BJ (cell line): ENCODE measurements around the gene MRPS12. TPM values are rescaled to one million over a fixed set of nuclear protein-coding genes. Genes with fewer than 3 reads are reported as not detected.

Experiments used
- CTCF ChIA-PET: fragments of 350-600 bp; formaldehyde crosslinking; extraction: SDS; loops from one replicate; lab custom pipeline; 2021; ENCODE audit warnings: antibody characterized with exemption, inconsistent platforms; lab: Yijun Ruan, JAX
- POLR2A ChIA-PET: fragments of 300-600 bp; sonication (Branson Sonifier 250); formaldehyde crosslinking; extraction: SDS; loops from one replicate; lab custom pipeline; 2021; ENCODE audit warnings: antibody characterized with exemption; lab: Charles Lee
- DNase-seq: peaks from one replicate; pipeline ENCODE4 v3.0.0-alpha.2; 2011; ENCODE audit warnings: low read depth
- H3K27me3 ChIP-seq: 2 replicates; pipeline ENCODE4 v1.6.0; 2011; ENCODE audit warnings: low read length; ENCODE audit not compliant: control insufficient read depth, insufficient read depth
- H3K36me3 ChIP-seq: 2 replicates; pipeline ENCODE4 v1.5.1; 2011; ENCODE audit warnings: low read length; ENCODE audit not compliant: control insufficient read depth, insufficient read depth
- H3K4me3 ChIP-seq: 2 replicates; pipeline ENCODE4 v1.5.1; 2011; ENCODE audit warnings: low read depth, mild to moderate bottlenecking, control low read depth, low read length
- CTCF ChIP-seq: IDR thresholded peaks from 2 replicates; pipeline ENCODE4 v1.5.1; 2011; ENCODE audit warnings: low read depth, mild to moderate bottlenecking, control low read depth, inconsistent platforms, low read length, moderate library complexity; ENCODE audit not compliant: insufficient read depth
- polyA plus RNA-seq: library from polyadenylated mRNA; depleted of rRNA; stranded (reverse); fragments of >200 nt; gene quantifications from 2 replicates; pipeline ENCODE4 v1.2.3, GENCODE V29; 2011

The MRPS12 gene
- polyA plus RNA-seq, 1 experiment = 49.3 TPM

GRCh38 chr19:38915329-38916321 is 15.1 kb upstream of the MRPS12 start:
- no peaks in the 10 kb centered on the region; the same call in 1 of the 2 replicates for H3K27me3 ChIP-seq
- H3K36me3 ChIP-seq = peaks cover 1% of the 10 kb centered on the region; the same call in 1 of the 2 replicates
- no peak for DNase-seq
- no peak for TF ChIP-seq CTCF
- CTCF ChIA-PET = interaction anchor here (1.0 to 2.3 kb wide), 2 partner anchors 9 to 14 kb away, joined by 3 to 11 read pairs; partner anchors contain the start of genes MRPS12 and SARS2
- no peak overlapping the region for H3K4me3 ChIP-seq
- POLR2A ChIA-PET = no interaction called here

- ChIA-PET CTCF (interaction anchor here (1.4 kb wide), 1 partner anchor 13 kb away, joined by 8 read pairs; the partner anchor contains the start of genes MRPS12 and SARS2), POLR2A (no interaction called here)
- Histone ChIP-seq H3K36me3 (peaks cover 4% of the 10 kb centered on the region; the same call in 1 of the 2 replicates), H3K27me3 (no peaks in the 10 kb centered on the region), H3K4me3 (no peak overlapping the region)
- no peak for TF ChIP-seq CTCF
- no peak for DNase-seq
Observed at GRCh38 chr19:38917516-38917915, 13.2 kb upstream of the MRPS12 start.

GRCh38 chr19:38917921-38918491 is 12.7 kb upstream of the MRPS12 start:
- ChIA-PET CTCF (interaction anchor here (1.4 to 1.9 kb wide), 2 partner anchors 11 to 12 kb away, joined by 5 to 8 read pairs; partner anchors contain the start of genes MRPS12 and SARS2), POLR2A (interaction anchor here (0.6 kb wide), 1 partner anchor 385 kb away, joined by 6 read pairs; no protein-coding TSS in a partner anchor)
- Histone ChIP-seq H3K4me3 (no peak overlapping the region), H3K36me3 (peaks cover 4% of the 10 kb centered on the region; the same call in 1 of the 2 replicates), H3K27me3 (no peaks in the 10 kb centered on the region)
- TF ChIP-seq CTCF = no peak
- no peak for DNase-seq

- Histone ChIP-seq H3K4me3 (no peak overlapping the region), H3K27me3 (no peaks in the 10 kb centered on the region), H3K36me3 (peaks cover 4% of the 10 kb centered on the region; the same call in 1 of the 2 replicates)
- ChIA-PET POLR2A (interaction anchor here (0.6 kb wide), 1 partner anchor 385 kb away, joined by 6 read pairs; no protein-coding TSS in a partner anchor), CTCF (interaction anchor here (1.1 to 1.9 kb wide), 3 partner anchors 11 to 31 kb away, joined by 5 to 11 read pairs (median 7); partner anchors contain the start of genes MRPS12 and SARS2)
- DNase-seq = no peak
- no peak for TF ChIP-seq CTCF
Observed at GRCh38 chr19:38918526-38918925, 12.2 kb upstream of the MRPS12 start.
